MM.1S (cell line): Measurements from ENCODE around the gene NR1D2.

Experiments
- EZH2 ChIP-seq: fragments of 300-600 bp; sonication (generic); optimal IDR thresholded peaks from 2 replicates; pipeline ENCODE3; 2017; ENCODE audit warnings: low read depth, mild to moderate bottlenecking, antibody characterized with exemption, low read length, mixed read lengths
- EZH2phosphoT487 ChIP-seq: fragments of 300-600 bp; sonication (generic); IDR thresholded peaks from 2 replicates; pipeline ENCODE4 v1.6.1; 2018; ENCODE audit warnings: antibody characterized with exemption, low read length
- TF ChIP-seq, protein P1 (sequence below): fragments of 300-600 bp; sonication (generic); IDR thresholded peaks from 2 replicates; pipeline ENCODE4 v1.5.1; 2016; ENCODE audit warnings: antibody characterized with exemption, low read length, mixed read lengths

DNA sequence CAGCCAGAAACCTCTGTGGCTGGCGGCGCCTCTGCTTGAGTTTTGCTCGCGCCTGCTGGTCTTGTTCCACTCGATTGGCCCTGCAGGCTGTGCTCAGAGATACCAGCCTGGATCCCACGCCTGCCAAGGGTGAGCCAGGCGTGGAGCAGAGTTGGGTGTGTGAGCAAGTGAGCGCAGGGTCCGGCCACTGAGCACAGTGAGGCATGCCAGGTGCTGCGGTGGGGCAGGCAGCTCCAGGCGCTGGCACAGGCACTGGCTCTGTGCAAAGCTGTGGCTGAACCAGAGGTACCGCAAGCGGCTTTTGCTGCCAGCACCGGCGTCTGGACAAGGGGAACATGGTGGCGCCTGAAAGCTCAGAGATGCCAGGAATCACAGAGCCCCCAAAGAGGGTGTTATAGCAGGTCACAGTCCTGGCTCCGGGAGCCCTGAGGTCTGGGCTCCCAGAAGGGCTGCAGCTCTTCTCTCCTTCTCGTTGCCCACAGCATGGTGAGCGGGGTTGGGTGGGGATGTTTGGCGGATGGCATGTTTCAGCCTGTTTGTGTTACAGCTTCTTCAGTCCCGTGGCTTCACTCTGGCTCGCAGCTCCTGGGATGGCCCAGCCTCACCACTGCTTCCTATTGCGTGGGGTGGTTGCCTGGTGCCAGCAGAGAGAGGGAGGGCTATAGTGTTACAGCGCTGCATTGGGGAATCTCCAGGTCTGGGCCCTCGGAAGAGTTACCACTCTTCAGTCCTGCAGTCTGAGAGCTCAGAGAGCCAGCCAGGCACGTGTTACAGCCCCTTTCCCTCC is 73.9 kb downstream of the NR1D2 start:
- TF ChIP-seq EZH2 (no peak), EZH2phosphoT487 (no peak)
- TF ChIP-seq, protein P1, sequence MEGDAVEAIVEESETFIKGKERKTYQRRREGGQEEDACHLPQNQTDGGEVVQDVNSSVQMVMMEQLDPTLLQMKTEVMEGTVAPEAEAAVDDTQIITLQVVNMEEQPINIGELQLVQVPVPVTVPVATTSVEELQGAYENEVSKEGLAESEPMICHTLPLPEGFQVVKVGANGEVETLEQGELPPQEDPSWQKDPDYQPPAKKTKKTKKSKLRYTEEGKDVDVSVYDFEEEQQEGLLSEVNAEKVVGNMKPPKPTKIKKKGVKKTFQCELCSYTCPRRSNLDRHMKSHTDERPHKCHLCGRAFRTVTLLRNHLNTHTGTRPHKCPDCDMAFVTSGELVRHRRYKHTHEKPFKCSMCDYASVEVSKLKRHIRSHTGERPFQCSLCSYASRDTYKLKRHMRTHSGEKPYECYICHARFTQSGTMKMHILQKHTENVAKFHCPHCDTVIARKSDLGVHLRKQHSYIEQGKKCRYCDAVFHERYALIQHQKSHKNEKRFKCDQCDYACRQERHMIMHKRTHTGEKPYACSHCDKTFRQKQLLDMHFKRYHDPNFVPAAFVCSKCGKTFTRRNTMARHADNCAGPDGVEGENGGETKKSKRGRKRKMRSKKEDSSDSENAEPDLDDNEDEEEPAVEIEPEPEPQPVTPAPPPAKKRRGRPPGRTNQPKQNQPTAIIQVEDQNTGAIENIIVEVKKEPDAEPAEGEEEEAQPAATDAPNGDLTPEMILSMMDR, result no peak
